Stimulated activated CD4-positive, alpha-beta T cell treated with anti-CD3 and anti-CD28 coated beads, Interleukin-4, amount 100 ng/mL, for 24 hours (primary cell): ENCODE measurements around the gene GAP43.

ENCODE experiments used
- DNase-seq: peaks from one replicate; pipeline ENCODE4 v3.0.0-alpha.2; 2020

The GAP43 gene

DNA sequence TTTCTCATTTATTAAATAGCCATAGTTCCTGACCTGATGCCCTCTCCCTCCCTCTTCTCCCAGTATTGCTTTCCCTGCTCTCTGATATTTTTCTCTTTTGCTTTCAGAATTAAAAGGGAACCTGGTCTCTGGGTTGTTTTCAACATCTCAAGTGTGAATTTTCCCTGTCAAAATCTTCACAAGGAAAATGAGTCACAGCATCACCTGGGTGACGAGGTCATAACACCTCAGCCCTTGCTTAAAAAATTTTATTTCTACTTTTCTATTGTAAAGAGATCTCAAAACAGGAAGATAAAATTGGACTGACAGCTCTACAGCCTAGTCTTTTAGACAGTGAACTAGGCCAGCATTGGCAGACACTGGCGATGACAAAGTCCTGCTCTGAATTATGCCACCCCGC lies 40.1 kb downstream of the GAP43 start:
- DNase-seq: no peak

GRCh38 chr3:115666081-115666480 lies 42.8 kb downstream of the GAP43 start:
- no peak for DNase-seq

GRCh38 chr3:115666920-115667737 lies 43.8 kb downstream of the GAP43 start:
- DNase-seq: no peak

DNA sequence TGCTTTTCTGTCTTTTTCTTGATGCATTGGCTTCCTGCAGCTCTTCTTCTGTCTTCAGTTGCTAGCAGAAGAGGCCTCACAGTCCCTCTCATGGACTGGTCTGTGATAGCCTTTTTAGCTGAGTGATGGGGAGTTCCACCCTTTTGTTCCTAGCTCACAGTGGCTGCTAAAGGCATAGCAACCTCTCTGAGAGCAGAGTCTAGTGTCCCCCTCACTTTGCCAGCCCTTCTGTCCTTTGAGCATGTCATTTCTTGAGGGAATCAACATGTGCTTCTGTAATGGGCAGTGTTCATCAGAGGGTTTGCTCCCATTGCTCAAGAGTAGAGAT lies 44.4 kb downstream of the GAP43 start:
- DNase-seq: no peak

GRCh38 chr3:115670911-115671310 lies 47.6 kb downstream of the GAP43 start:
- DNase-seq: no peak

DNA sequence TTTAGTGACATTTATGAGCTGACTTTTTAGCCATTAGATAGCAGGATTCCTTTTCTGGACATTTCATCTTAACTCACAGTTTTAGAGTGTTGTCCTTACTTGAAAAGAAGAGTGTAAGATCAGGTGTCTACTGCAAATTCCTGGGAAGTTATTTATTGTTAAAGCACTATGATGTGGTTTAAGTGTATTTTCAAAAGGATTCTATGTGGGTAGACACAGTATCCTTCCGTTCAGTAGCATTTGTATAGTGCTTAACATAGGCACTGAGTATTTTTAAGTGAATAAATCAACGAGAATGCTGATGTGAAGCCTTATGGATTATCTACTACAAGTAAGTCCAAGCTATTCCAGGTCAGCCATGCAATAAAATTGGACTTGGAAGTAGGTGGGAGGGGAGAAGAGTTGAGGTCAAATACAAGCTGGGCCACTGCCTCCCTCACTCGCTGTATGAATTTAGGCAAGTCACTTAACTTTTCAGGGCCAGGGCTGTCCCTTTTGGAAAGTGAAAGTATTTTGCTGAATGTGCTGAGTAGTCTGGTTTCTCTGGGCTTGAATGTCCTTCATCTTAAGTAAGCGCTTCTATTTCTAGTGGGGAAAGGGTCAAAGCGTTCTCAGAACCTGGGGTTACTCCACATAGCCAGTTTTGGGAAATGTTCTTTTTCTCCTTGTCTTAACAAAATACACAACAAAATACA lies 48.6 kb downstream of the GAP43 start:
- no peak for DNase-seq

DNA sequence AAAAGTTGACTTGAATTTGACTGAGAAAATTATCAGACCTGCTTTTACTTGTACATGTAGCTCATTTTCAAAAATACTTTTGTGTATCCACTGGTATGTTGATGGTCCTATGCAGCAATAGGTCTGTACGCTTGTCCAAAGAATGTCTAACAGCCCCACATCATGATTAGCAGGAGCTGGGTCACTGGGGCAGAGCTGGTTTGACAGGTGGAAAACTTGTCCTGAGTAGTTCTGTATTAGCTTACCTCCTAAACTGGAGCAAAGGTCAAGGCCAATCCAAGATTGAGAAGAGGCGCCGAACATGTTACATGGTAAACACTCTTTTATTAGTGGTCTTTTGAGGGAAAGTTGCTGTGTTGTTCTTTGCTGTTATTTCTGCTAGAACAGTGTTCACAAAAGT lies 50.6 kb downstream of the GAP43 start:
- DNase-seq: no peak

DNA sequence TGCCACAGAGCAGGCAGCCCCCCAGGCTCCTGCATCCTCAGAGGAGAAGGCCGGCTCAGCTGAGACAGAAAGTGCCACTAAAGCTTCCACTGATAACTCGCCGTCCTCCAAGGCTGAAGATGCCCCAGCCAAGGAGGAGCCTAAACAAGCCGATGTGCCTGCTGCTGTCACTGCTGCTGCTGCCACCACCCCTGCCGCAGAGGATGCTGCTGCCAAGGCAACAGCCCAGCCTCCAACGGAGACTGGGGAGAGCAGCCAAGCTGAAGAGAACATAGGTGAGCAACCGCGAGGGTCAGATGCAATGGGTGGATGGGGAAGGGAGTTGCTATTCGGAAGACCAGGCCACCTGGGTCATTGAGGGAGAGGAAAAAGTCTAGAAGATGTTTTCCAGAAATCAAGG lies 53.0 kb downstream of the GAP43 start:
- DNase-seq: no peak

DNA sequence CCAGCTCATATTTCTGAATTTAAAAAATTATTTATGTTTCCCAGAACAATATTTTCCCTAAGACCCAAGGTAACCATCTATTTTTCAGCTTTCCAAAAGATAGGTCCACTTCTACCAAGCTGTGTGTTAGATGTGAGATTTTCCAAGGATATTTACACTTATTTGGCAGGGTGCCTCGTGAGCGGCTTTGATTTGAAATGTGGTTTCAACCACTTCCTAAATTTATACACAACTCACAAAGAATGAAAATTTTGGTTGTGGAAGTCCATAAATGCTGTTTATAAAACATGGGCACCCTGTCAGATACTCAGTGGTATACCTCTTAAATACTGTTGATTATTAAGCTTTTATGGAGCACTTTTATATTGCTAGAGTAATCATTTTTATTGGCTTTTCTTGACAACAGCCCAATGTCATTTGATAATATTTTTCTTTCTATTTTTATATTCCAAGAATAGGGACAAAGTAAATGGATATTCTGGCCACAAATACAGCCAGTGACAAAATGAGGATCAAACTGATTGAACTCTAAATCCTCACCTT lies 57.6 kb downstream of the GAP43 start:
- DNase-seq: no peak

- no peak for DNase-seq
These were observed 58.4 kb downstream of the GAP43 start for GRCh38 chr3:115681736-115682135.

DNA sequence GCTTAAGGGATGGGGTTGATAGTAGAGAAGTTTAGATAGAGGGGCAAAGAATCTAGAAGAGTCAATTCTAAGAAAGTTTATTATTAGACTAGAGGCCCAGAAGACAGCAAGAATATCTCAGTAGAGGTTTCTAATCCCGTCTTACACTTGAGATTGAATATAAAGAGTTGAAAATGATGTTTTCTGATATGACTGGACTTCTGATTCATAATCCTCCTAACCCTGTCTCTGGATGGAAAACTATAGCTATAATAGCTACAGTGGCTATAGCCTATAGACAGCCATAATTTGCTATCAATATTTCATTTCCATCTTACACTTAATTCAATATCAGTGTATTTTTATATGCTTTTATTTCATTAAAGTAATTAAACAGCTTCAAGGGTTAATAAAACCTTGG lies 60.0 kb downstream of the GAP43 start:
- DNase-seq: no peak

DNA sequence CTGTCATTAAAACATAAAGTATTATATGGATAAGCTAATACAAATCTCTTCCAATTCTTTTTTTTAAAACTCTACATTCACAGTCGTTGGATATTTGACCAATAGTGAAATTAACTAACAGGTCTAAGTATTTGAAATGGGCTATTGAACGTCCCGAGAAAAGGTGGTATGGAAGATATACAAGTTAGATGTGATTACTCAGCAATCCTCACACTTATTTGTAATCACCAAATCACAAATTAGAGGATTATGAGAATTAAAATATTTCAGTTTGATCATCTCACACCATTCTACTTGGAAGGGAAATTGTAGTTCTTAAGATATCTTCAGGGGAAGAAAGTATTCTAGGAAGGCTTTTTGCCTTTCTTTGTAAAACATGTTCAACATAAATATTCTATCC lies 60.5 kb downstream of the GAP43 start:
- DNase-seq: no peak

- no peak for DNase-seq
These were observed 61.8 kb downstream of the GAP43 start for GRCh38 chr3:115685097-115685496.

- no peak for DNase-seq
These were observed 64.4 kb downstream of the GAP43 start for GRCh38 chr3:115687721-115688120.

GRCh38 chr3:115688418-115688817 lies 65.1 kb downstream of the GAP43 start:
- DNase-seq: no peak

- DNase-seq: no peak
These were observed 66.6 kb downstream of the GAP43 start for GRCh38 chr3:115689928-115690327.

- DNase-seq: no peak
These were observed 68.7 kb downstream of the GAP43 start for GRCh38 chr3:115691964-115692363.

DNA sequence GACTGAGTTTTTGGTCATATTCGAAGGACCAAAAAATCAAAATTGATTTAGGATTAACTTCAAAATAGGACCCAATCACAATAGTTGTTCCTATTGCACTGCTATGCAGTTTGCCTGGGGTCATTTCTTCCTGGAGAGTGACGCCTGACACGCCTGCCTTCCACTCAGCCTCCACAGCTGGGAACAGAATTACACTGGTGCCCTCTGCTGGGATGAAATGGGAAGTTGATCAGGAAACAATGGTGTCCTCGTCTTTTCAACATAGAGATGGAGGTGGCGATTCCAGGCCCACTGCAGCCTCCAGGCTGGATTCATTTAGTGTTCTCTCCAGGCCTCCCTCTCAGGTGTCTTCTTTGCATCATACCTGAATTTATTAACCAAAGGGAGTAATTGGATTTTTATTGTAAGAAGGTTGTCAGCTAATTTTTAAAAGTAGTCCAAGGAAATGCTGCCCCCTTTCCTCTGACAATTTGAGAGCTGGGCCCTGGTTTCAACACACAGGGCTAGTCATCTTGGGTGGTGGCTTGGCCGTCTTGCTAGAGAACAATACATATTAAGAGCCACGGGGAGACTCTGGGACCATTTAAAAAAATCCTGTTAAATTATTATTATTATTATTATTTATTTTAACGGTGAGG lies 69.7 kb downstream of the GAP43 start:
- peak; percentile 72 for DNase-seq

DNA sequence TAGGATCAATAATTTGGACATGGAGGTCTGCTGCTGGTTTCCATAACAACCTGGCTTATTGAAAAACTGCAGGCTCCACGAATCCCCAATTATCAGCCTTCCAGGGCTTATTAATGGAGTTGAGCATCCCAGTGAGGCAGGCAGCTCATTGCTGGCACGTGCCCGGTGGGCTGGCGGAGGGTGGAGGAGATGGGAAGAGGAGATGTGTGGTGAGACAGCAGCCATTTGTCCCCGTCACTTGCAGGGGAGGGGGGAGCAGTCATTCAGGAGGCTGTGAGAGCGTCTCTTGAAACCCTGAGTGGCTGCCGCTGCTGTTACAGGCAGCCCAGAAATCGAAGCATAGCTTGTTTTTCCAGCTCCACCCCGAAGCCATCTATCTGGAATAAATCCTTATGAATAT lies 70.6 kb downstream of the GAP43 start:
- no peak for DNase-seq

DNA sequence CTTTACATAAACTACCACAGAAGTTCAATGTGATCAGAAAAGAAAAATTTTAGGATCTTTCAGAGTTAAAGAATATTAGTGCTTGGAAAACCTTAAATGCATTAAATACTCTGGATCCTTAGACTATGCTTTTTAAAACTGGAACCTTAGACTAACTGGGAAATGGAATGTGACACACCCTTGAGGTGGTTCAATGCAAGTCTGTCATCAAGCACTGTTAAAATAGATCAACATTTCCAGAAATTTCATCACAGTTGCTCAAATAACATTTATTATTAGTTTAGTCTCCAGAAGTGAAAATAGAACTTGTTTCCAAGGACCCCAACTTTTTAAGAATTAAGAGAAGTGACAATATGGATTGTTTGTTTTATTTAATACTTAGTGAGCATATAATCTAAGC lies 71.8 kb downstream of the GAP43 start:
- no peak for DNase-seq

- no peak for DNase-seq
These were observed 74.1 kb downstream of the GAP43 start for GRCh38 chr3:115697263-115698053.

GRCh38 chr3:115698851-115699591 lies 75.7 kb downstream of the GAP43 start:
- DNase-seq: no peak
